ENCODE data around the gene COL27A1.

COL27A1 gene

DNA sequence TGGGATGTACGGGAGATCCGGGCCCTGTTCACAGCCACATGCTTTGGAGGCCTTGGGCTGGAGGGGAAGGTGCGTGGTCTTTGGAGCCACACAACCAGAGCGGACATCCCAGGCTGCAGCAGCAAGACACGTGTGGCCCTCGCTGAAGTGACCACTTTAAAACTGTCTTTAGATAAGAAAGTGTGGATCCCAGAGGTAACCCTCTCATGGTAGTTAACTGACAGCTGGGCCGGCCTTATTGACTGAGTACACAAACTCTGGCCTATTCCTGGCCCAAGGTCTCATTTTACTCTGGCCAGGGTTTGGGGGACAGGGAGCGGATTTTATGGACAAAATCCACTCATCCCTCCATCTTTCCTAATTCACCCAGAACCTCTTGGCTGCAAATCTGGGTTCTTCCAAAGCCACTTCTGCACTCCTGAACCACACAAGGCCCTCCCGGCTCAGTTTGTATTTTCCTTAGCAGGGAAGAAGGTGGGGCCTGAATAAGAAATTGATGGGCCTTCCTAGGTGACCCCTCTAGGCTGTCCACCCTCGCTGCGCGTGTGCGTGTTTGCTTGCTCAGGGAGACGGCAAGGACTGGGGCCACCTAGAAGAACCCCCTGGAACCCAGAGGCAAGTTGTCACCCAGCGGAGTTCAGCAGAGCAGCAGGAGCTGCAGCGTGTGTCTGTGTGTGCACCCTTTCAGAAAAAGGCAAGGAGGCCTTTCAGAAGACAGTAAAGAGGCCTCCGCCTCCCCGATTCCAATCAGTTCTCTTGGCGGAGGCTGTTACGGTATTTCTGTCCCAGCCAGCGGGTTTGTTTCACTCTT, 94.3 kb downstream of the COL27A1 start:
- no peak for DNase-seq

DNA sequence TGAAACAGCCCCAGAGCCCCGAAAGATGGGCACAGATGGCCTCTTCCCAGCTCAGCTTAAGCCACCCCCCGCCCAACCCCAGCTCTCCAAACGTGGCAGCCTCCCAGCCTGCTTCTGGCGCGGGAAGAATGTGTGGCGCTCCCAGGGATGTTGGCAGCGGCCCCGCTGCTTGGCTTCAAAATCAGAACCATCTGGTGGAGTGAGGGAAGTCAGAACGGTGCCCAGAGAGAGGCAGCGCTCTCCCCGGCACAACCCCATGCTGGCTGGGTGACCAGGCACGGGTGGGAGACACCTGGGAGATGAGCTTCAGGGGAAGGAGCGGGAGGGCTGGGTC, 94.9 kb downstream of the COL27A1 start:
- no peak for DNase-seq

DNA sequence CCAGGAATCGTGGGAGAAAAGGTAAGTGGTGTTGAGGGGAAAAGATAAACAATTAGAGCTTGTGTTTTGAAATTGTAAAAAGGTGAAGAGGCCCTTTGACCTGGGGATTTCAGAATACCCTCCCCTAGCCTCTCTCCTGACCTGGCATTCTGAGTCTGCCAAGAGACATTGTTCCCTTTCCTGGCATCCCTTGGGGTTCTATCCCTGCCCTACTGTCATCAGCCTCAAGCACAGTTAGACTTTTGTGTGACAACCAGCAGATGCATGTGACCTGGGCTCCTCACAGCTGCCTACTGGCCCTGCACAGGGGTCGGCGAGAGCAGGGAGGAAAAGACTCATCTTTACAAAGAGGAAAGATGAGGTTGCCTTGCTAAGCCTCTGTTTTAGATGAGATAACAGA, 95.3 kb downstream of the COL27A1 start:
- DNase-seq: no peak

DNA sequence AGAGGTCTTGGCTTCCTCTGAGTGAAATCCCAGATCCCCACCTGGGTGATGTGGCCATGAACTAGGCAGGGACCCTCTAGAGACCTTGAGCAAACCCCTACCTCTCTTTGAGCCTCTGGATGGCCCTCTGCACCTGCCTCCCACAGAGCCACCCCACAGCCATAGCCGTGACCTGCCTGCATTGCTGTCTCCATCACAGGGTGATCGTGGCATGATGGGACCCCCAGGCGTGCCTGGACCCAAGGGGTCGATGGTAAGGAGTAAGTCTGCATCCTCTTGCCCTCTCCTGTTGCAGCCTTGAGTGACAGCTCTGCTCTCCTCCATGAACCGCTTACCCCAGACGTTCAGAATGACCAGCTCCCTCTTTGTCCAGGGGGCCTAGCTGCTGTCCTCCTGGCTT, 97.1 kb downstream of the COL27A1 start:
- DNase-seq: no peak

DNA sequence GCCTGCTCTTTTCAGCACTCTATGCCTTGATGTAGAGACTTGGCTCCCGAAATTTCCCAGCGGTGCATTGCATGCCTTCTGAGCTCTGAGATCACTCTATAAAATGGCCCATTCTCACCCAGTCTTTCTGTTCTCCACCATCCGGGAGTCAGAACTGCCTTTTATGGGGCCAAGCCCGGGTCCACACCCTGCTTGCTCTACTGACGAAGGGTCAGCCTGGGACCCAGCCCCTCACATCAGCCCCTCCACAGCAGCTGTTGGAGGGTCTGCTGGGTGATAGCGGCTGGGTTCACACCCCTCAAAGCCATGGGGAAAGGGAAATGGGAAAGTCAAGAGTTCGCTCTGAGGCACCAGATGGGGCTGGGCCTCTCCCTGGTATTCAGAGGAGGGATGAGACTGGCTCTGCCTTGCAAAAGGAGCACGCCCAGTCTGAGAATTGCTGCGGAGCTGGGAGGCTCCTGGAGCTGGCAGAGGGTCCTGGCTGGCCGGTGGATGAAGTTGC, 101.5 kb downstream of the COL27A1 start:
- DNase-seq: no peak

DNA sequence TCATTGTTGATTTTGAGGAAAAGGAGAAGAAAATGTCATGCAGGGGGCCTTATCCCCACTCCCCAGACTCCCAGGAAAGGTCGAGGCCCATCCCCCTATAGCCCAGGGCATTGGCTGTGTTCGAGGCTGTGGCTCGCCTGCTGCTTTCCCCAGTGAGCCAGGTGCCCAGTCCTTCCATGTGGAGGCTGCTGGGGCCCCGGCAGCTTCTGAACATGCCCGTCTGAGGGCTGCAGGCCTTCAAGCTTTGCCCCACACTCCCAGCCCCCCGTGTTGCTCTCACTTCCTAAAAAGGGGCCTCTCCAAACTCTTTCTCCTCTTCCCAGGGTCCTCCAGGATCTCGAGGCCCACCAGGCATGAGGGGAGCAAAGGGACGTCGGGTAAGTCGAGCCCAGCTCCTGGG, 102.9 kb downstream of the COL27A1 start:
- no peak for DNase-seq

DNA sequence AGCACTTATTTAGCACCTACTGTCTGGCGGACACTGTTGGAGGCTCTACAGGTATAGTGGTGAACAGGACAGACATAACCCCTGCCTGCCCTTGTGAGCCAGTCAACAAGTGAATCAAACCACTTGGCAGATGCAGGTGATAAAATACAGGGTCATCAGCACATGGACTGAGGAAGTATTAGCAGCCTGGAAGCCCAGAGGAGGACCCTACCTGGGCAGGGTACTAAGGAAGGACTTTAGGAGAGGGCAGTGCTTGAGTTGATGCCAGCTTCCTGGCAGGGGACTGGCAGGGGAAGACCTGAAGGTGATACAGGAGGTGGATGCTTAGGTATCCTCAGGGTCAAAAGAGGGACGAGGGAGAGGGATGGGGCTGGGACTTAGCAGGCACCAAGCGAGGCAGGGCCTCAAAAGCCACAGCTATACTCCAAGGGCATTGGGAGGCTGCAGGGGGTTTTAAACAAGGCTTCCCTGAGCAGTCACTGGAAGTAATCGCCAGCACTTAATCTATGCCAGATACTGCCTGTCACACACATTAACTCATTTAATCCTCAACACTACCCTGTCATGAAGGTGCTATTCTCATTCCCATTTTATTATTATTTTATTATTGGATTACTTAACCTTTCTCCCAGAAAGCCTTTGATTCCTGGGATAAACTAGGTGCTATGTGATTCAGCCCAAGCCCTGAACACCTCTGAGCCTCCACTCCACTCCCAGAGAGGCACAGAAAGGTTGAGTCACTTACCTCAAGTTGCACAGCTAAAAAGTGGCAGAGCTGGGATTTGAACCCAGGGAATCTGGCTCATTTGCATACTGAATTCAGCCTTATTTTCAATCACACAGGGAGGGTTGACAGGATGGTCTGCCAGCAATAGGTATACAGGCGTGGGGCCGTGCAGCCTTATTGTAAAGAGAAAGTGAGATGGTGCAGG, 103.8 kb downstream of the COL27A1 start:
- no peak for DNase-seq

DNA sequence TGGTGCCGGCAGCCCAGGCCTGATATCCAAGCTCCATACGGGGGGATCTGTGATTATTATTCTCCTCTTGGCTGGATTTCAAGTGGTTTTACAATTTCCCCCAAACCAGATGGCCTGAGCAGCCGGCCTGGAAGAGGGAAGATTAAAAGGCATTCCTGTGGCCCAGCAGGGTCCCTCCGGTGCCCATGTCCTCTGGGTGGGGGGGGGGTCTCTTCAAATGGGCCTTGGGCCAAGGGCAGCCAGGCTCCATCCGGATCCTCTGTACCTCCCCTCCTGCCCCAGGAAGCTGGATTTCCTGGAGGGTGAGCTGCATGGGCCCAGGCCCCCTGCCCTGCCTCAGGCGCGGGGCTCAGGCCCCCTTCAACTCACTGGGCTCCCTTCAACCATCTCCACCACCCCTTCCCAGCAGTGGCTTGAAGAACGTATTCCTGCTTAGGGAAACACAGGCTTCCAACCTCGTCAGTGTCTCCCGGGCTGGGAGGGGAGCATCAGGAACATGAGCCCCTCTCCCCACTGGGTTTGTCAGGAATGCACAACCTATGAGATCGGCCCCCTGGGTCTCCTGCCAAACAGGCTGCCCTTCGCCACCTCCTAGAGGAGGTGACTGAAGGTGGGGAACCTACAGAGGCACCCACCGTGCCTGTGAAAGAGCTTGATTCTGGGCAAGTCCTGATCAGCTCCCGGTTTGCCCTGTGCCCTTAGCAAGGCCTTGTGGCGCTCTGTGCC, 104.6 kb downstream of the COL27A1 start:
- DNase-seq: no peak

DNA sequence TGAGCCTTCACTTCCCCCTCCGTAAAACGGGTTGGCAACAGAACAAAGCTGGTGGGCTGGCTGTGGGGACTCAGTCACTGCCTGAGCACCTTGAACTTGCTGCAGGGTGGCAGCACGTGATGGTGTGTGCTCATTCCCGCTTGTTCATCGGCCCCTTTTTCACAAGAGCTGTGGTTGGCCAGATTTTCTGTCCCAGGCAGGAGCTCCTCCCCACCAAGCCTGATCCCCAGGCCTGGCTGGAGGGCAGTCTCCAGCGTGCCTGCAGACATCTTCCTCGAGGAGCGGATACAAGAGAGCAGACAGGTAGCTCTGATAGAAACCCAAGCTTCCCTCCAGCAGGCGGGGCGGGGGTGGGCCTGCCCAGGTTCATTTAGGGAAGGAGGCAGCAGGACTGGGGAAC, 105.7 kb downstream of the COL27A1 start:
- DNase-seq: no peak

DNA sequence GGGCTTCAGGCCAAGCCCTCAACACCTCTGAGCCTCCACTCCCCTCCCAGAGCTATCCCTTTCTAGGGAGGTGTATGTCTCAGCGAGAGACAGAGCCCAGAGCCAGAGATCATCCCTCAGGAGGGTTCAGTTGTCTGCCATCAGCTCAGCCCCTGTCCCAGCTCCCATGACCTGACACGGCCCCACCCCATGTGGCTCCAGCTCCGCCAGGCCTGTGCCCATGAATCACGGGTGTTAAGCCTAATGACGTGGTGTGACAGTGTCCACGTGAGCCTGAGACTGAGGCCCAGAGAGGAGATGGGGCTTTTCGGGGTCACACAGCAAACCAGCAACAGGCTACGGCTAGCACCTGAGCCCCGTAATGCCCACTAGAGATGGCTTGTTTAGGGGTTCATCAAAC, 106.7 kb downstream of the COL27A1 start:
- DNase-seq: no peak

DNA sequence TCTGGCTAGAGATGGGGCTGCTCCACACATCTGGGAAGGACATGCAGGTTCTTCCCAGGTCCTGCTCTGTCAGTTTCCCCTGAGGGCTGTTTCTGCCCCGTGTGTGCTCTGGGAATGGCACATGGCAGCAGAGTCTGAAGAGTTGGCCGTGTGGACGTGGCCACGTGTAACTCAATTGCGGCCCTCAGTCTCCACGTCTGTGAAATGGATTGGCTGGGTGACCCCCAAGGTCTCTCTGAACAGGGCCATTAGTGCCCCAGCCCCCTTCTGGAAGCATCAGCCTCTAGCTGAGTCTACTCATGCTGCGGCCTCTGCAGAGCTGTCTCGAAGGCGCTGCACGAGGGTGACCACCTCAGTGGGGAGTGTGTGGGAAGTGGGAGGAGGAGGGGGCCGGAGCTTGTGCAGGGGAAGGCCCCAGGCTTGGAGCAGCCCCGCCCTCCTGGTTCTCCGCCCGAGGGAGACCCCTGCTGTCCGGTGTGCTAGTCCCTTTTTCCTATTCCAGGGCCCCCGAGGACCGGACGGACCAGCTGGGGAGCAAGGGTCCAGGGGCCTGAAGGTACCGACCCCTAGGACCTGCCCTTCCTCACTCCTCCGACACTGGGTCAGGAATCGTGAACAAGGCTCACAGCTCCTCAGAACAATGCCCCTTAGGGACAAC, 108.6 kb downstream of the COL27A1 start:
- no peak for DNase-seq

DNA sequence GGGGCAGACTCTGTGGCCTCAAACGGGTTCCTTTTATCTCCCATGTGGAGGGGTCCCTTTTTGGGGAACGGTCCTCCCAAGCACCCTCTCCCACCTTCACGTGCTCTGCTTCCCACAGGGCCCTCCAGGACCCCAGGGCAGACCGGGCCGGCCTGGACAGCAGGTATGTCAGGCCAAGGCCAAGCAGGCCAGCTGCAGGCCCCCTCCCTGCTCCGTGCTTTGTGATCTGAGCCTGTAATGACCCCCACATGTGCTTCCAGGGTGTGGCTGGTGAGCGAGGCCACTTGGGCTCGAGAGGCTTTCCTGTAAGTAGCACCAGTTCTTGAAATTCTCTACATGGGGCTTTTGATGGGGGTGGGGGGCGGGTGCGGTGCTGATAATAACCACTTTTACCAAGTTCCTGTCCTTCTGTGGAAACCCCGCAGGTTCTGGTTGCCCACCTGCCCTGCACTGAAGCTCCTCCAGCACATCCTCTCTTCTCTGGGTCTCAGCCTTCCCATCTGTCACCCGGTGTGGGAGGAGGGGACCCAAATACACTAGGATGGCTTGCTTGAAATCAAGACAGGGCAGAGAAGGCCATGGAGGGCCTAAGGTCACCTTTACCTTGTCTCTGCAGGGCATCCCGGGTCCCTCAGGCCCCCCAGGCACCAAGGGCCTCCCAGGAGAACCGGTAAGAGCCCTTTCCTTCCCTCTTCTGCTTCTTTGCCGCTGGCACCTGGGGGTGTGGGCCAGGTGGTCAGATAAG, 109.6 kb downstream of the COL27A1 start:
- DNase-seq: no peak

DNA sequence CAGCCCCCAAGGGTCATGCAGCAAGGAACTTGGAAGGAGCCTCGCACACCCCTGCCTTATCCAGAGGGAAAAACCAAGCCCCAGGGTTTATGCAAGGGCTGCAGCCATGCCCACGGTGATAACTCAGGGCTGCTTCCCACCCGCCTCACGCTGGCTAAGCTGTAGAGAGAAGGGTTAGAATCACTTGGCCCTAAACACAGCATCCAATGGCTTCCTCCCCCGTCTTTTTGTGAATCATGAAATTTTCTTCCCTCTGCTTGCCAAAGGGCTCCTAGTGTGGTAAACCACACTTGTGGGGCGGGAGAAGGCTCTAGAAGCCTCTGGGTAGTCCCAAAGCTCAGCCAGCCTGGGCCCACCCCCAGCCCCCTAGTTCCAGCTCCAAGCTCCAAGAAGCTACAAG, 111.6 kb downstream of the COL27A1 start:
- no peak for DNase-seq

DNA sequence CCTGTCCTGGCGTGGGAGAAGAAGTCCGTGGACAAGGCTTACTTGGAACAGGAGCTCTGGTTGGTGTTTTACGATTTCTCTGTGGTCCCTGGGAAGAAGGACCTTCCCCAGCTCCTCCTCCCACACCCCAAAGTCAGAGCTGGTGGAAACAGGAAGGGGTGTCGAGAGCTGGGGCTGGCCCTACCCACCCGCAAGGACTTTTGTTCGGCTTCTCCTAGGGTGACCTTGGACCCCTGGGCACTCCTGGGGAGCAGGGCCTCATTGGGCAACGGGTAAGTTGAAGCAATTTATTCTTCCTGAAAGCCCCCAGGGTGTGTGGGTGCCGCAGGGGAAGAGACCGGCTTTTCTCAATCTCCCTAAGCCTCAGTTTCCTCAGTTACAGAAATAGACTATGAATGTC, 113.7 kb downstream of the COL27A1 start:
- no peak for DNase-seq

DNA sequence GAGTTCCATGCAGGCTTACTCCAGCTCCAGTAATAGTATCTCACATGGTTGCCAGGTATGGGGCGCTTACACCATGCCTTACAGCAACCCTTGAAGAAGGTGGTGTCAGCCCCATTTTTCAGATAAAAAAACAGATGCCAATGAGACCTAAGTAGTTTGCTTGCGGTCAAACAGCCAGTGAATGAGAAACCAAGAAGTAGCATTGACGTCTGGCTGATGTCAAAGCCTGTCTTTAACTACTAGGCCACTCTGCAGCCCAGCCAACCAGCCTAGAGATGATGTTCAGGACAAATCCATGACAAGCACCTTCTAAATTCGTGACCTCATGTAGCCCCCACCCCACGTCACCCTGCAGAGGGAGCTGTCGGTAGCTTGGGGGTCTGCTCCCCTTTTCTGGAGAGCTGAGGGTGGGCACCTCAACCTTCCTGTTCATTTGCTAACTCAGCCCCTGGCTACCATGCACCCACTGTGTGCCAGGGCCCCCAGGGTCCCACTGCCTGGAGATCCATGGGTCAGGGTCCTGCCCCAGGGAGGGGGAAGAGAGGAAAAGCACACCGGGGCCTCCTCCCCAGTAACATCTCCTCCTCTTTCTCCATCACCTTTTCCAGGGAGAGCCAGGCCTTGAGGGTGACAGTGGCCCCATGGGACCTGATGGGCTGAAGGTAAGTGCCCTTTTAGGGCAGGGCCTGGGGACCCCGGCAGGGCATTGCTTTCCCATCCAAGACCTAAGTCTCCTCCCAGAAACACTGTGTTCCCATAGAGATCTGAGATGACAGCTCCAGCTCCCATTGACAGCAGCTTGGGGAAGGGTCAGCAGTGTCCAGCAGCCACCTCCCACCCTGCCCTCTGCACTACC, 115.0 kb downstream of the COL27A1 start:
- no peak for DNase-seq

DNA sequence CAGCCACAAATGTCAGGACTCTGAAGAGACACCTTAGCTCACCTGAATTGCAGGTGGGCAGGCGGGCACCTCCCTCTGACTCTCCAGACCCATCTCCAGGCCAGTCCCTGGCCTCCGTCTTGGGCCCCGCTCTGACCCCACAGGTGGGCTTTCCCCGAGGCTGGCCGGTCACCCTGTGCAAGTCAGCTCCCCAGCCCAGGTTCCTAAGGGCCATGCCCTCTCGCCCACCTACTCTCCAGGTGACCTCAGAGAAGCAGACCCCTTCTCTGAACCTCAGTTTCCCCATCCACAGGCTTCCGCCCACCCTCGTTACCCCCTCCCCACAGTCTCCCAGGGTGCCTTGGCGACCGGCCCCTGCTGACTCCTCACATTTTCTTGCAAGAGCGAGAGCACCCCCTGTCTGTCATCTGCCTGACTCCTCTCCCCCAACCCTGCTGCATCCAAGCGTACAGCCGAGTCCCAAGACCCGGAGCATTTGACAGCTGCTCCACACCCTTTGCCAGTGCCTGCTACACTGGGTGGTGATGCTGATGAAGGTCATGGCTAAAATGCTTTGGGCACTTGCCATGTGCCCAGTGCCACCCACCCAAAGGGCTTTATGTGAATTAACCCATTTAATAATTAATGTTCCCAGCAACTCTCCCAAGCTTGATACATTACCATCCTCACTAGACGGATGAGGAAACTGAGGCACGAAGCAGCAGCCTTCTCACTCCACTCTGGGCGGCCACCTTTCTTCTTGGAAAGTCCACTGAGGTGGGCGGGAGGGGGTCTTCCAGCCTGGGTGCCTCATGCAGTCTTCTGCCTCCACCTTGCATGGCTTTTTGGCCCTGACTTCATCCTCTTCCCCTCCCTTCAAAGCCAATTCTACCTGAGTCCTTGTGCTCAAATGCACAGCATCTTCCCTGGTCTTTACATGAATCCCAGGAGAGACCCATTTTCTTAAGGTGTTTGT, 116.5 kb downstream of the COL27A1 start:
- no peak for DNase-seq

DNA sequence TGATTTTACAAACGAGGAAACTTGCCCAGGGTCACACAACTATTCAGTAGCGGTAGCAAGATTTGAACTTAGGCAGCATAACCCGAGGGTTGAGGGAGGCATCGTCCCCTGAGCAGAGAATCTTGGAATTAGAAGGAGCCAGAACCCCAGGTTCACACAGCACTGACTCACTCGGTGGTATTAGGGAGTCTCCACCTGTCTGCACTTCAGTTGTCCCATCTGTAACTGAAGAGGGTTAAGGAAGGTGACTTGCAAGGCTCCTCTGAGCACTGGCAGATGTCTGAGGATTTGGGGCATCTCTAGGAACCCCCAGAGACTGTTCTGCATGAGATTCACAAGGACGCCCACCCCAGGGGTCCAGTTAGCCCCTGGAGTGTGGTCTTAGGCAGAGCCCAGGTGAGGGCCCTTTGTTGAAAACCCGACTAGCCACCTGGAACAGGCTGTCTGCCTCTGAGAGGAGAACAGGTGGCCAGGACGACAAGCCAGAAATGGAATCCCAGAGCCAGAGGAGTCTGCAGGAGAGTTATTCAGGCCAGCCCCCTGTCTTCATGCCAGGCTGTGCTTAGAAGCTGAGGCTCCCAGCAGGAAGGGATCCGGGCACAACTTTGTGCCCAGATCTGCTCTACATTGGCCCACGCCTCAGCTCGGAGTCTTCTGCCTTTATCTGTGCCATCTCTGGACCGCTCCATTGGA, 117.5 kb downstream of the COL27A1 start:
- no peak for DNase-seq

DNA sequence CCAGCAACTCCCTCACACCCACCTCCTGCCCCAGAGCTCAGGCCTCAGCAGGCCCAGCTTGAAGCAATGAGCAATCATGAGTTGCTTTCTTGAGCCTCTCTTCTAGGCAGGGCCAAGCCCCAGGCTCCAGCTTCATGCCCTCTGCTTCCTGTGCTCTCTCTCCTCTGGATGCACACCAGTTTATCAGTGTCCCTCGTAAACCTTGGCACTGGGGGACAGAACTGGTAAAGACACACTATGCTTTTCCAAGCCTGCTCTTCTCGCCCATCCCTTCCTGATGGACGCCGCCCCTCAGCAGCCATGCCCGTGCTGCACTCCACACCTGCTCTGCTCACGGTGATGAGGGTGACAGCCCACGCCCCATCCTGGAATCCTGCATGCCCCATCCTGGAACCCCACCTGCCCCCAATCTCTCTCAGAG, 118.1 kb downstream of the COL27A1 start:
- DNase-seq: no peak

DNA sequence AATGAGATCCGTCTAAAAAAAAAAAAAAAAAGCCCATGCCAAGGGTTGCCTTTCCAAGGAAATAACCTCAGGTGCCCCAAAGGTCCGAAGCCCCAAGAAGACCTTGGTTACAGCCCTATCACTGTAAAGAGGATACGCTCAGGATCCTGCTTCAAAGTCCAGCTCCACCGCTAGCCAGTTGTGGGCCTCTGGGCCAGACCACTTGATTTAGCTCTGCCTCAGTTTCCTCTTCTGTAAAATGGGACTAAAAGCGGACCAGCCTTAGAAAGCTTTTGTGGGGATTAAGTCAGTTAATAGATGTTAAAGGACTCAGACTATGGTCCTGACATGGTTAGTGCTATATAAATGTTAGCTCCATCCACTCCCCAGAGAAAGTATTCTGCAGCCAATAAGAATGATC, 118.9 kb downstream of the COL27A1 start:
- DNase-seq: no peak
